HepG2 (cell line): ENCODE data around the gene GRK5. TPM values are rescaled to one million over a fixed set of nuclear protein-coding genes. Genes with fewer than 3 reads are reported as not detected.

ENCODE experiments used
- ATAC-seq: fragments of 200-7000 bp; cut with Tn5 transposase; 3 replicates; pipeline ENCODE4 v1.9.1; 2020; ENCODE audit warnings: mild to moderate bottlenecking, moderate library complexity
- BruUV-seq: library from RNA; stranded (reverse); fragments of 400-500 nt; replicated peaks from 2 replicates; lab custom pipeline; 2021; lab: Mats Ljungman, UMichigan
- CTCF ChIA-PET: fragments of 300-600 bp; formaldehyde crosslinking; extraction: SDS; loops from one replicate; lab custom pipeline; 2021; ENCODE audit warnings: low total read pairs, inconsistent platforms, low intra/inter-chr PET ratio; lab: Yijun Ruan, JAX
- POLR2A ChIA-PET: fragments of 350-600 bp; sonication (Branson Sonifier 250); formaldehyde crosslinking; loops from one replicate; lab custom pipeline; 2020; ENCODE audit warnings: antibody characterized with exemption, inconsistent platforms; lab: Yijun Ruan, JAX
- DNase-seq: peaks from one replicate; pipeline ENCODE4 v3.0.0-alpha.2; 2015; ENCODE audit warnings: low spot score
- FAIRE-seq: peaks from 3 replicates; lab custom pipeline; 2011; peaks lifted over from hg19 to GRCh38; lab: Jason Lieb, UNC
- H2AFZ ChIP-seq: one replicate; pipeline ENCODE4 v1.6.1; 2011; ENCODE audit warnings: low read length, inconsistent platforms
- H3K27ac ChIP-seq: fragments of 300-600 bp; 3 replicates; pipeline ENCODE4 v1.8.0; 2011; ENCODE audit warnings: mixed run types, mild to moderate bottlenecking, mixed read lengths, low read length, inconsistent platforms; ENCODE audit not compliant: insufficient read depth; ENCODE audit errors: extremely low read length
- H3K27me3 ChIP-seq, 2 experiments: fragments of 200-600 bp in 1 of 2; 2 replicates in 1 of 2; 3 replicates in 1 of 2; pipeline versions ENCODE4 v1.6.0 to v1.8.0; 2011; ENCODE audit warnings: low read length in 2 of 2, mild to moderate bottlenecking in 2 of 2, moderate library complexity in 2 of 2, inconsistent platforms in 1 of 2; ENCODE audit not compliant: insufficient read depth in 2 of 2, control insufficient read depth in 1 of 2
- H3K36me3 ChIP-seq, 2 experiments: fragments of 200-600 bp in 1 of 2; replicated peaks in 1 of 2; 2 replicates in 1 of 2; 3 replicates in 1 of 2; pipeline versions ENCODE4 v1.5.1 to v1.8.0; 2011; ENCODE audit warnings: low read length in 2 of 2, inconsistent platforms in 1 of 2; ENCODE audit not compliant: insufficient read depth in 2 of 2, control insufficient read depth in 1 of 2
- H3K4me1 ChIP-seq: 2 replicates; pipeline ENCODE4 v1.5.1; 2012; ENCODE audit warnings: low read length, inconsistent platforms; ENCODE audit not compliant: insufficient read depth
- H3K4me2 ChIP-seq: 2 replicates; pipeline ENCODE4 v1.6.0; 2011; ENCODE audit warnings: low read depth, low read length, inconsistent platforms
- H3K4me3 ChIP-seq, 3 experiments: fragments of 200-600 bp in 1 of 3; sonication (generic), shearing (Covaris generic) in 1 of 3; replicated peaks in 1 of 3; 2 replicates each; pipeline ENCODE4 v1.5.1; 2011 to 2016; ENCODE audit warnings: low read length in 3 of 3, inconsistent platforms in 2 of 3, low read depth in 2 of 3, mild to moderate bottlenecking in 2 of 3, control low read depth in 1 of 3, mixed read lengths in 1 of 3; ENCODE audit not compliant: insufficient read depth in 1 of 3
- H3K79me2 ChIP-seq: one replicate; pipeline ENCODE4 v1.6.1; 2011; ENCODE audit warnings: low read length, inconsistent platforms; ENCODE audit not compliant: insufficient read depth
- H3K9ac ChIP-seq: 2 replicates; pipeline ENCODE4 v1.6.0; 2011; ENCODE audit warnings: mild to moderate bottlenecking, low read depth, low read length, inconsistent platforms; ENCODE audit not compliant: insufficient read depth
- H3K9me3 ChIP-seq: 2 replicates; pipeline ENCODE4 v1.5.1; 2012; ENCODE audit warnings: mild to moderate bottlenecking, low read length
- H4K20me1 ChIP-seq: 2 replicates; pipeline ENCODE4 v1.6.0; 2011; ENCODE audit warnings: inconsistent platforms, mild to moderate bottlenecking, low read length, moderate library complexity; ENCODE audit not compliant: insufficient read depth
- FOXM1 ChIP-seq: sonication (generic); formaldehyde crosslinking; IDR thresholded peaks from 2 replicates; pipeline ENCODE4 v1.5.0; 2020; ENCODE audit warnings: missing genetic modification reagents
- HMGA1 ChIP-seq: sonication (generic); formaldehyde crosslinking; conservative IDR thresholded peaks from 2 replicates; pipeline ENCODE4 v1.4.0; 2020; ENCODE audit warnings: missing genetic modification reagents
- ISX ChIP-seq: sonication (generic); formaldehyde crosslinking; conservative IDR thresholded peaks from 2 replicates; pipeline ENCODE4 v1.5.0; 2020; ENCODE audit warnings: missing genetic modification reagents
- PHF20 ChIP-seq: sonication (generic); formaldehyde crosslinking; IDR thresholded peaks from 2 replicates; pipeline ENCODE4 v1.5.0; 2020; ENCODE audit warnings: mild to moderate bottlenecking, missing genetic modification reagents
- SMC3 ChIP-seq: IDR thresholded peaks from 2 replicates; pipeline ENCODE4 v1.6.1; 2011; ENCODE audit warnings: low read length, improper control_type of control experiment
- WGBS: methylation state at CpG from one replicate; pipeline ENCODE4 v1.1.6; 2017; ENCODE audit warnings: low lambda C conversion rate; 5-methylcytosine and 5-hydroxymethylcytosine counted together
- in situ Hi-C: cut with HindIII; loops from 2 replicates; pipeline ENCODE4 v1.10.0; 2017; ENCODE audit warnings: low pct_unique_long_range_greater_than_20kb; ENCODE audit not compliant: extremely low pct_ligation_motif_present
- intact Hi-C: fragments of 100-400 bp; cut with micrococcal nuclease; formaldehyde crosslinking; loops from one replicate; pipeline ENCODE4 v1.10.0; 2022; ENCODE audit not compliant: unreplicated experiment
- polyA plus RNA-seq, 8 experiments: library from polyadenylated mRNA; depleted of rRNA in 3 of 8; stranded (reverse) in 7 of 8; unstranded in 1 of 8; fragments of >200 nt; fragmentation: Illumina TruSeq in 4 of 8; extraction: Trizol in 4 of 8; gene quantifications; 2 replicates each; pipeline versions ENCODE4 v1.2.1 to v1.2.3, GENCODE V29; 2011 to 2016; ENCODE audit warnings: low read depth in 4 of 8, missing spikeins in 1 of 8, mixed read lengths in 1 of 8; ENCODE audit not compliant: insufficient read depth in 1 of 8
- total RNA-seq, 5 experiments: library from RNA; depleted of rRNA; stranded (reverse); fragments of >200 nt; fragmentation: Illumina TruSeq; extraction: Trizol; gene quantifications; 2 replicates each; pipeline ENCODE4 v1.2.3, GENCODE V29; 2016; ENCODE audit warnings: low read depth in 1 of 5
- TF ChIP-seq, protein P1 (sequence below): sonication (generic); formaldehyde crosslinking; IDR thresholded peaks from 2 replicates; pipeline ENCODE4 v1.5.0; 2020; ENCODE audit warnings: missing genetic modification reagents, mild to moderate bottlenecking, borderline replicate concordance
- TF ChIP-seq, protein P2 (sequence below): sonication (generic); formaldehyde crosslinking; conservative IDR thresholded peaks from 2 replicates; pipeline ENCODE4 v1.4.0; 2020; ENCODE audit warnings: missing genetic modification reagents
- TF ChIP-seq, protein P3 (sequence below): sonication (generic); formaldehyde crosslinking; IDR thresholded peaks from 2 replicates; pipeline ENCODE4; 2020; ENCODE audit warnings: missing genetic modification reagents, mild to moderate bottlenecking, borderline replicate concordance

The GRK5 gene
- total and polyA plus RNA-seq, 2 of the 13 experiments (the other 11 are each of a cell fraction or from before 2014, with no cell fraction given) = 10.4 to 12.6 TPM

DNA sequence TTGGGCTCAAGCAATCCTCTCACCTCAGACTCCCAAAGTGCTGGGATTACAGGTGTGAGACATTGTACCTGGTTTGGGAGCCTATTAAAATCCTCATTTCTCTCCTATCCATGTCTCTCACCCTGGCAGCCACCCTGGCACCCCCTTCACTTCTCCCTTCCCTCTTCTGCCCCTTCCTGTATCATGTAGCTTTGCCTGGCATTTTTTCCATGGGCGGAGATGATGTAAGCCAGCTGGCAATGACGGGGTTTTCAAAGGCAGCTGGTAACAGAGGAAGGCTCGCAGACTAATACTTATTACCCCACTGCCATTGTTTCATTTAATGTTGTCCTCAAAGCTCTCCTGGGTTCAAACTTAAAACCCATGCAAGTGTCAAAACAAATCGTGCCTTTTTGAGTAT, 273.3 kb downstream of the GRK5 start (continued):
- TF ChIP-seq, protein P1, sequence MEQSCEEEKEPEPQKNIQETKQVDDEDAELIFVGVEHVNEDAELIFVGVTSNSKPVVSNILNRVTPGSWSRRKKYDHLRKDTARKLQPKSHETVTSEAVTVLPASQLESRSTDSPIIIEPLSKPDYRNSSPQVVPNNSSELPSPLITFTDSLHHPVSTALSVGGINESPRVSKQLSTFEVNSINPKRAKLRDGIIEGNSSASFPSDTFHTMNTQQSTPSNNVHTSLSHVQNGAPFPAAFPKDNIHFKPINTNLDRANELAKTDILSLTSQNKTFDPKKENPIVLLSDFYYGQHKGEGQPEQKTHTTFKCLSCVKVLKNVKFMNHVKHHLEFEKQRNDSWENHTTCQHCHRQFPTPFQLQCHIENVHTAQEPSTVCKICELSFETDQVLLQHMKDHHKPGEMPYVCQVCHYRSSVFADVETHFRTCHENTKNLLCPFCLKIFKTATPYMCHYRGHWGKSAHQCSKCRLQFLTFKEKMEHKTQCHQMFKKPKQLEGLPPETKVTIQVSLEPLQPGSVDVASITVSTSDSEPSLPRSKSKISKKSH (CRISPR knock-in tag) = no peak
- no peak for TF ChIP-seq FOXM1 (CRISPR knock-in tag)
- TF ChIP-seq SMC3 = no peak

DNA sequence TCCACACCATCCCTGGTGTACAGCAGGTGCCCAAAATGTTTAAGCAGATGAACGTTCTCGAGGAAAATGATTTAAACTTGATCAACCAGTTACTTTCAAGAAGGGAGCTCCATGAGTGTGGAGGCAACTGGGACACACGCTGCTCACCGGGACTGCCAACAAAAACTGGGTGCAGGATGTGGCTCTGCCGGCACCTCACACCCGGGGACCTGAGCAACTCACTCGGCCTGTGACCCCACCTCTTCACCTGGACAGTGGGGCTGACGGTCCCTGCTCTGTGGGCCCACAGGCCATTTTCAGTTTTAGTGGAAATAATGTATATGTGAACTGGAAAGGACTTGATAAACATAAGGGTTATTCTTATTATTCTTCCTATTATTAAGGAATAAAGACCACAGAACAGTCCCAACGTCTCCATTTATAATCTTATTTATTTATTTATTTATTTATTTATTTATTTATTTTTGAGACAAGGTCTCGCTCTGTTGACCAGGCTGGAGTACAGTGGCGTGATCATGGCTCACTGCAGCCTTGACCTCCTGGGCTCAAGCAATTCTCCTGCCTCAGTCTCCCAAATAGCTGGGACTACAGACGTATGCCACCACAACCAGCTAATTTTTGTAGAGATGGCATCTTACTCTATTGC, 274.5 kb downstream of the GRK5 start:
- POLR2A ChIA-PET = no interaction called here
- CTCF ChIA-PET = no interaction called here
- Histone ChIP-seq H3K4me3 (no peak overlapping the region), H3K9me3 (no peaks in the 10 kb centered on the region), H3K27me3 (peaks cover 0 to 43% of the 10 kb centered on the region in 2 experiments; a peak in 4 of 5 replicates), H3K9ac (no peak overlapping the region), H3K36me3 (no peaks in the 10 kb centered on the region), H3K4me2 (no peak overlapping the region), H2AFZ (no peak overlapping the region), H3K27ac (no peak overlapping the region), H4K20me1 (no peaks in the 10 kb centered on the region), H3K79me2 (no peaks in the 10 kb centered on the region), H3K4me1 (peaks cover 19% of the 10 kb centered on the region)
- TF ChIP-seq, protein P2, sequence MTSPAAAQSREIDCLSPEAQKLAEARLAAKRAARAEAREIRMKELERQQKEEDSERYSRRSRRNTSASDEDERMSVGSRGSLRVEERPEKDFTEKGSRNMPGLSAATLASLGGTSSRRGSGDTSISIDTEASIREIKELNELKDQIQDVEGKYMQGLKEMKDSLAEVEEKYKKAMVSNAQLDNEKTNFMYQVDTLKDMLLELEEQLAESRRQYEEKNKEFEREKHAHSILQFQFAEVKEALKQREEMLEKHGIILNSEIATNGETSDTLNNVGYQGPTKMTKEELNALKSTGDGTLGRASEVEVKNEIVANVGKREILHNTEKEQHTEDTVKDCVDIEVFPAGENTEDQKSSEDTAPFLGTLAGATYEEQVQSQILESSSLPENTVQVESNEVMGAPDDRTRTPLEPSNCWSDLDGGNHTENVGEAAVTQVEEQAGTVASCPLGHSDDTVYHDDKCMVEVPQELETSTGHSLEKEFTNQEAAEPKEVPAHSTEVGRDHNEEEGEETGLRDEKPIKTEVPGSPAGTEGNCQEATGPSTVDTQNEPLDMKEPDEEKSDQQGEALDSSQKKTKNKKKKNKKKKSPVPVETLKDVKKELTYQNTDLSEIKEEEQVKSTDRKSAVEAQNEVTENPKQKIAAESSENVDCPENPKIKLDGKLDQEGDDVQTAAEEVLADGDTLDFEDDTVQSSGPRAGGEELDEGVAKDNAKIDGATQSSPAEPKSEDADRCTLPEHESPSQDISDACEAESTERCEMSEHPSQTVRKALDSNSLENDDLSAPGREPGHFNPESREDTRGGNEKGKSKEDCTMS (CRISPR knock-in tag) = no peak
- TF ChIP-seq, protein P3, sequence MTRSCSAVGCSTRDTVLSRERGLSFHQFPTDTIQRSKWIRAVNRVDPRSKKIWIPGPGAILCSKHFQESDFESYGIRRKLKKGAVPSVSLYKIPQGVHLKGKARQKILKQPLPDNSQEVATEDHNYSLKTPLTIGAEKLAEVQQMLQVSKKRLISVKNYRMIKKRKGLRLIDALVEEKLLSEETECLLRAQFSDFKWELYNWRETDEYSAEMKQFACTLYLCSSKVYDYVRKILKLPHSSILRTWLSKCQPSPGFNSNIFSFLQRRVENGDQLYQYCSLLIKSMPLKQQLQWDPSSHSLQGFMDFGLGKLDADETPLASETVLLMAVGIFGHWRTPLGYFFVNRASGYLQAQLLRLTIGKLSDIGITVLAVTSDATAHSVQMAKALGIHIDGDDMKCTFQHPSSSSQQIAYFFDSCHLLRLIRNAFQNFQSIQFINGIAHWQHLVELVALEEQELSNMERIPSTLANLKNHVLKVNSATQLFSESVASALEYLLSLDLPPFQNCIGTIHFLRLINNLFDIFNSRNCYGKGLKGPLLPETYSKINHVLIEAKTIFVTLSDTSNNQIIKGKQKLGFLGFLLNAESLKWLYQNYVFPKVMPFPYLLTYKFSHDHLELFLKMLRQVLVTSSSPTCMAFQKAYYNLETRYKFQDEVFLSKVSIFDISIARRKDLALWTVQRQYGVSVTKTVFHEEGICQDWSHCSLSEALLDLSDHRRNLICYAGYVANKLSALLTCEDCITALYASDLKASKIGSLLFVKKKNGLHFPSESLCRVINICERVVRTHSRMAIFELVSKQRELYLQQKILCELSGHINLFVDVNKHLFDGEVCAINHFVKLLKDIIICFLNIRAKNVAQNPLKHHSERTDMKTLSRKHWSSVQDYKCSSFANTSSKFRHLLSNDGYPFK = no peak
- TF ChIP-seq PHF20 (CRISPR knock-in tag) = no peak
- no peak for TF ChIP-seq HMGA1 (CRISPR knock-in tag)
- TF ChIP-seq ISX = no peak
- intact Hi-C loops = no loop called here
- ATAC-seq (no peak), FAIRE-seq (no peak), DNase-seq (no peak)
- WGBS = 50% methylated on average over 12 of the region's 12 CpGs
- no TSS peak for BruUV-seq
- in situ Hi-C loops = no loop called here
